GM21717 (cell line): Measurements from ENCODE around the gene CARD8.
"Not testable (repeated sequence)": the region's sequence is repeated elsewhere in the genome, so short reads cannot be mapped to it uniquely, and the experiment has no call there.

Source experiments
- ATAC-seq: cut with Tn5 transposase; IDR thresholded peaks from one replicate; pipeline ENCODE4 v1.9.1; 2021; ENCODE audit warnings: mild to moderate bottlenecking, moderate library complexity; ENCODE audit not compliant: unreplicated experiment

The CARD8 gene

DNA sequence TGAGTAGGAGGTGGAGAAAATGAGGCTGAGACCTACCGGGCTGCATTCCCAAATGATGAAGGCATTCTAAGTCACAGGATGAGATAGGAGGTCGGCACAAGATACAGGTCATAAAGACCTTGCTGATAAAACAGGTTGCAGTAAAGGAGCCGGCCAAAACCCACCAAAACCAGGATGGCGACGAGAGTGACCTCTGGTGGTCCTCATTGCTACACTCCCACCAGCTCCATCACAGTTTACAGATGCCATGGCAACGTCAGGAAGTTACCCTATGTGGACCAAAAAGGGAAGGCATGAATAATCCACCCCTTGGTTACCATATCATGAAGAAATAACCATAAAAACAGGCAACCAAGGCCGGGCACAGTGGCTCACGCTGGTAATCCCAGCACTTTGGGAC is 9.6 kb upstream of the CARD8 start:
- not testable (repeated sequence) for ATAC-seq

DNA sequence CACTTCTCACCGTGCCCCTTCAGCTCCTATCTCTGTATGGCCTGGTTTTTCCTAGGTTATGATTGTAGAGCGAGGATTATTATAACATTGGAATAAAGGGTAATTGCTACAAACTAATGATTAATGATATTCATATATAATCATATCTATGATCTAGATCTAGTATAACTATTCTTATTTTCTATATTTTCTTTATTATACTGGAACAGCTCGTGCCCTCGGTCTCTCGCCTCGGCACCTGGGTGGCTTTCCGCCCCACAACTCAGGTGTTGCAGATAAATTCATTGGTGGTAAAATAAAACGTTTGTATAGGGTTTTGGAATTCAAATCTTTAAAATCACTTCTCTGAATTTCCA is 4.6 kb upstream of the CARD8 start:
- not testable (repeated sequence) for ATAC-seq

DNA sequence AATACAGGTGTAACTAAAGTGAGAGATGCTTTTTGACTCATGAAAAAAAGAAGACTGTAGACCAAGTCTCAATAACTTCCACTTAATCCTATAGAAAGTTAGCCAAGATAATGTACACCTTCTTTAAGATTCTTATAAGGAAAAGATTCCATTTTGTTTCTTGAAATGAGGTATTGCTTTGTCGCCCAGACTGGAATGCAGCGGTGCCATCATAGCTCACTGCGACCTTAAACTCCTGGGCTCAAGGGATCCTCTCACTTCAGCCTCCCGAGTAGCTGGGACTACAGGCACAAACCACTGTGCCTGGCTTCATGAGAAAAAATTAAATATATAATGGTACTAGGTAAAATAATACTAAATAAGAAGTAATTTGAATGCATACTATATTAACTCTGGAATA is 3.3 kb upstream of the CARD8 start:
- ATAC-seq: not testable (repeated sequence)

DNA sequence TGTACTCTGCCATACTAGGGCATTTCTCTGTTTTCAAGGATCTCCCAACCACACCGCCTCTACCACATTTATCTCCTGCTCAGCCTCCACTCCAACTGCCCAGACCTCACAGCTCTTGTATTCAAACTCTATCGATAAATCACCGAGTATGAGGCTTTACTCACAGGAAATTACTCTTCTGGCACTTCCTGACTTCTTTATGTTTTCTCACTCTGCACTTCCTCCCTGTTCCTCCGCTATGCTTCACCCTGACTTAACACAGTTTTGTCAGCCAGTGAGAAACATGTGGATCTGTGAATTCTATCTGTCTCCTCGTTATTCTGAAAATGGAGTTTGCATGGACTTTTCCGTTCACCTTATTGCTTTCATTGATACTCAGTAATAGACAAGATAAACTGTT is 2.6 kb upstream of the CARD8 start:
- ATAC-seq: no peak

DNA sequence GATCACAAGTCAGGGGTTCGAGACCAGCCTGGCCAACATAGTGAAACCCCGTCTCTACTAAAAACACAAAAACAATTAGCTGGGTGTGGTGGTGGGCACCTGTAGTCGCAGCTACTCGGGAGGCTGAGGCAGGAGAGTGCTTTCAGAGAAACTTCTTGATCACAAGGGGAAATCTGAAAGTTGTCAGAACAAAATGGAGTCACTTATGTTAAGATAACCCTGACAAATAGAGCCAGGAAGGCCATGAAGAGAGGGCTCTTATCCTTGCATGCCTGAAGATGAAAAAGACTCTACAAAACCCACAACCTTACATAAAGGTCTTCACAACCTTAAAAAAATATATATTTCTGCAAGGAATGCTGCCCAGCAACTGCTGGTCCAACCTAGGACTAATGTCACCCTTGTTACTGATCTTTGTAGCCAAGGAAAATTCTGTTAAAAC is 1.2 kb downstream of the CARD8 start:
- no peak for ATAC-seq

DNA sequence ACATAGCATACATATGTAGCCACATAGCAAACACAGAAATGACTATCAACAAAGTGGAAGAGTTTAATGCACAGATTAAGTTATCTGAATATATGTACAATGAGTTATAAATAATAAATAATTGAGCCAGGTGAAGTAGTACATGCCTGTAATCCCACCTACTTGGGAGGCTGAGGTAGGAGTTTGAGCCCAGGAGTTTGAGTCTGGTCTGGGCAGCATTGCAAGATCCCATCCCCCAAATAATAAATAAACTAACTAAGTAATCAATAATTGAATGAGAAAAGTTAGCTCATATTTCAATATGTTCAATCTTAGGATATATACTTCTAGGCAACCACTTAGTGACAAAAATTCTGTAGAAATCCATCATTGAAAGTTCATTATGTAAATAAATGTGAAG is 1.7 kb downstream of the CARD8 start:
- ATAC-seq: no peak

DNA sequence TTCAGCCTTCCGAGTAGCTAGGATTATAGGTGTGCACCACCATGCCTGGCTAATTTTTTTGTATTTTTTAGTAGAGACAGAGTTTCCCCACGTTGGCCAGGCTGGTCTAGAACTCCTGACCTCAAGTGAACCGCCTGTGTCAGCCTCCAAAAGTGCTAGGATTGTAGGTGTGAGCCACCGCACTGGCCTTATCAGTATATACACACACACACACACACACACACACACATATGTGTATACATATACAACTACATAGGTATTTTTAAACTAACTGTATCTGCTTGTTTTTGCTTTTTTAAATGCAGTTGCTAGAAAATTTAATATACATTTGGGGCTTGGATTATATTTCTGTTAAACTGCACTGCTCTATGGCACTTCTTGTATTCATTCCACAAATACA is 3.1 kb downstream of the CARD8 start:
- ATAC-seq: no peak

DNA sequence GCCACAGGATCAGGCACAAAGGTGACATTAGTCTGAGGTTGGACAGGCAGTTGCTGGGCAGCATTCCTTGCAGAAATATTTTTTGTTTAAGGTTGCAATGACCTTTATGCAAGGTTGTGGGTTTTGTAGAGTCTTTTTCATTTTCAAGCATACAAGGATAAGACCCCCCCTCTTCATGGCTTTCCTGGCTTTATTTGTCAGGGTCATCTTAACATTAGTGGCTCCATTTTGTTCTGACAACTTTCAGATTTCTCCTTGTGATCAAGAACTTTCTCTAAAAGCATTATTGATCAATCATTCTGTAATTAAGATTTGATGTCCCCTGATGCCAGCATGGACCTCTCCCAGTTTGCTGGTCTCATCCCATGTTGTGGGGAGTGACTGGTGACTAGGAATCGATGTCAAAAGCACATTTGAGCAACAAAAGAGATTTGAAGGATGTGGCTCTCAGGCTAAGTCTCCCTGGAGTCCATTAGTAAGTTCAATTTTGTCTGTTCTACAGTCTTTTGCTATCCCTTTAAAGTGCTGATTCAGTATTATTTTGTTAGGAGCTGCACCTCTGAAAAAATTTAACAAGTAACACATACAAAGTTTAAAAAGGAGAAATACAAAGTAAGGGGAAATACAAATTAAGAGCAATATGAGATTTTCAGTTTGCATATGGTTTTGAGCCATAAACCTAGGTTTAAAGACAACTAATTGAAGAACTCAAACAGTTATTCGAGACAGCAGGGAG is 5.3 kb downstream of the CARD8 start:
- ATAC-seq: no peak

DNA sequence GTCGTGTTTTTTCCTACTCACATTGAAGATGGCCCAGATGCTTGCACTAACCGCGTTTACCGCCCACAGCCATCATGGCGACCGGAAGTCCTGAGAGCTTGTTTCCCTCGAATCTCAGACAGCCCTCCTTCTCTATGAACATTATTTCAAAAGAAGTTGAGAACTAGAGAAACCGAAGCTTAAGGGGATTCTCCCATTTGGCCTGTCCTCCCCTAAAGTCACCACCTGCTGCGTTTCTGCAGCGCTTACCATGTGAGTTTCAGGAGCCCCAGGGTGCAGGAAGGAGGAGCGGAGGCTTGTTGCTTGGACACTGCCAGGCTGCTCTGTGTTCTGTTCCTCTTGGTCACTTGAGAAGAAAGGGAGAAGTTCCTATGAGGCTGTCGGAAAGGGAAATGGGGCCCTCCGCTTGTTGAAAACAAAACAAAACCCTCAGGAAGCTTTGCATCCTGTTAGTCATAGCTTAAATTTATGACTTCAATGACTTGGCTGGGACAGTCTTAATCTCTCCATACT is 6.2 kb downstream of the CARD8 start:
- peak; percentile 75 for ATAC-seq

DNA sequence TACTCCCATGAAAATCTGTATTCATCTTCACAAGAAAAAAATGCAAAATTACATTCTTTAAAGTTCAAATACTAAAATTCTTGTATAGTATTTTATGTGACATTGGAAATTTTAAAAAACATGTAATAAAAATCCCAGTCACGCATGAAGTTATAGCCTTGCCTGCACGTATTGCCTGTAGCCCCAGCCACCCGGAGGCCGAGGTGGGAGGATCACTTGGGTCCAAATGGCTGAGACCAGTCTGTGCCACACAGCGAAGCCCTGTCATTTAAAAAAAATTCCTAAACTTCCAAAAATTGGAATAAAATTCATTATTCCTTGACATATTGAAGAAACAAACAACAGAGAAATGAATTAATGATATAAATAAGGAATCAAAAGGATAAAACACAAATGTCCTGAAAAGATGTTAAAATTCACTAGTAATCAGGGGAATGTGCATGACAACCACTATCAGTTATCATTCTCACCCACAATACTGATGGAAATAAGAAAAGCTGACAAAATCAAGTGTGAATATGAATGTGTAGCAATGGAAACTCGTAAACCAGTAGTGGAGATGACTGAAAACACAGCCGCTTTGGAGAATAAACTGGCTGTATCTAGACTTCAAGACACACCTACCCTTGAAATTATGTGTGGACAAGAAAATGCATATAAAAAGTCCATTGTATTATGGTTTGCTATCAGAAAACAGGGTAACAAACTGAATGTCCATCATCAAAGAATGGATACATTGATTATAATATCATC is 7.5 kb downstream of the CARD8 start:
- ATAC-seq: no peak

DNA sequence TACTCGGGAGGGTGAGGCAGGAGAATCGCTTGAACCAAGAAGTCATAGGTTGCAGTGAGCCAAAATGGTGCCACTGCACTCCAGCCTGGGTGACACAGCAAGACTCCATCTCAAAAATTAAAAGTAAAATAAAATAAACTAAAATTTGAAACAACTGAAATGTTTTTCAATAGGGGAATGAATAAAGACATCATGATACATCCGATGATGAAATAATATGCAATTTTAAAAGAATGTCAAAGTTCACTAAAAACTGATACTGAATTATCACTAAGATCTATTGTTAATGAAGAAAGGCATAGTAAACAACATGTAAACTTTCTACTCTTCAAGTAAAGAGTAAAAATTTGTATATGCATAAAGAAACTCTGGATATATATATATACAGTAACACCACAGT is 8.5 kb downstream of the CARD8 start:
- no peak for ATAC-seq

DNA sequence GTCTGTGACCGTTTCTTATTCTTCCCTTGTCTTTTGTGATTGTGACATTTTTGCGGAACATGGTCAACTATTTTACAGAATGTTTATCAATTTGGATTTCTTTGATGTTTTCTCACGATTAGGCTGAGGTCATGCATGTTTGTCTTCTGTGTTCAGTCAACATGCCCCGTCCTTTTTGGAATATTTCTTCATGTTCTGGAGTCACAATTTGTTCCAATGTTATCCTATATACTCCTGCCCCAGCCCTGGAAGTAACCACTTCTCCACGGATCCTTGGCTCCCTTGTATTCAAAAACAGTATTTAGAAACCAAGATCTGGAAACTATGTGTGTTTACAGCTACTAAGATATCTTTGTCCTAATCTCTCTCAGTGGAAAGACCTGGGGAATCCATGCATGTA is 9.6 kb downstream of the CARD8 start:
- ATAC-seq: no peak

DNA sequence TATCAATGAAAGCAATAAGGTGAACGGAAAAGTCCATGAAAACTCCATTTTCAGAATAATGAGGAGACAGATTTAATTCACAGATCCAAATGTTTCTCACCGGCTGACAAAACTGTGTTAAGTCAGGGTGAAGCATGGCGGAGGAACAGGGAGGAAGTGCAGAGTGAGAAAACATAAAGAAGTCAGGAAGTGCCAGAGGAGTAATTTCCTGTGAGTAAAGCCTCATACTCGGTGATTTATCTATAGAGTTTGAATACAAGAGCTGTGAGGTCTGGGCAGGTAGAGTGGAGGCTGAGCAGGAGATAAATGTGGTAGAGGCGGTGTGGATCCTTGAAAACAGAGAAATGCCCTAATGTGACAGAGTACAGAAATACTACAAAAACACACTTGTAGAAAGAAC is 11.4 kb downstream of the CARD8 start:
- no peak for ATAC-seq

DNA sequence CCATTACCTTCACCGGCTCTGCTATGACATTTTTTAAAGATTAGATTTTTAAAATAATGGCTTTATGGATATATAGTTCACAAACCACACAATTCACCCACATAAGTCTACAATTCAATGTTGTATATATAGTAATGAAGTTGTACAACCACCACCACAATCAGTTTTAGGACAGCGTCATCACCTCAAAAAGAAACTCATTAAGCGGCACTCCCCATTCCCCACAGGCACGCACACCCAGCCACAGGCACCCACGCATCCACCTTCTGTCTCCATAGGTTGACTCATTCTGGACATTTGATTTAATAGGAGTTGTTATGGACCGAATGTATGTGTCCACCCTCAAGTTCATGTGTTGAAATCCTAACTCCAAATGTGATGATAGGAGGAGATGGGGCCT is 13.9 kb downstream of the CARD8 start:
- ATAC-seq: not testable (repeated sequence)

DNA sequence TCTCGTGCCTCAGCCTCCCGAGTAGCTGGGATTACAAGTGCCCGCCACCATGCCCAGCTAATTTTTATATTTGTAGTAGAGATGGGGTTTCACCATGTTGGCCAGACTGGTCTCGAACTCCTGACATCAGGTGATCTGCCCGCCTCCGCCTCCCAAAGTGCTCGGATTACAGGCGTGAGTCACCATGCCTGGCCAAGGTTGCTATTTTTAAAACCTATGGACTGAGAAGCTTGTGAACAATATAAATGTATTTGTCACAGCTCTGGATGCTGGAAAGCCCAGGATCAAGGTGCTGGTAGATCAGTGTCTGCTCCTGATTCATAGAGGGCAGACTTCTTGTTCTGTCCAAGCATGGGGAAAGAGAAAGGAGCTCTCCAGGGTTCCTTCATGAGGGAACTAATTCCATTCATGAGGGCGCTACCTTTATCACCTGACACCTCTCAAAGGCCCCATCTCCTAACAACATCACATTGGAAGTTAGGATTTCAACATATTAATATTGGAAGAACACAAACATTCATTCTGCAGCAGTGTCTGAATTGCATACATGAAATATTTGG is 16.1 kb downstream of the CARD8 start:
- ATAC-seq: no peak

DNA sequence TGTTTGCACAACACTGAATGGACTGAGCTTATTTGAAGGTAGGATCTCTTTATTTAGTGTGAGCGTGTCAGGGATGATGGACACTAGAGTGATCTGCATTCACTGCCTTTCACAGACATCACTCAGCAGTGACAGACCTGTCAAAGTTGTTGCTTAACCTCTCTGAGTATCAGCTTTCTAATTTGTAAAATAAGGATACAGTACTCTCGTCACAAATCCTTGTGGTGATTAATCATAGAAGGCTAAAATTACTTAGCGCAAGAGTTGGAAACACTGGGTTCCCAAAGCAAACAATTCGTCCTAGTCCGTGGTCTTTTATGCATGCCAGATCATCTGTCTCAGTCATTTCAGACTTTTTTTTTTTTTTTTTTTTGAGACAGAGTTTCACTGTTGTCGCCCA is 16.6 kb downstream of the CARD8 start:
- no peak for ATAC-seq

DNA sequence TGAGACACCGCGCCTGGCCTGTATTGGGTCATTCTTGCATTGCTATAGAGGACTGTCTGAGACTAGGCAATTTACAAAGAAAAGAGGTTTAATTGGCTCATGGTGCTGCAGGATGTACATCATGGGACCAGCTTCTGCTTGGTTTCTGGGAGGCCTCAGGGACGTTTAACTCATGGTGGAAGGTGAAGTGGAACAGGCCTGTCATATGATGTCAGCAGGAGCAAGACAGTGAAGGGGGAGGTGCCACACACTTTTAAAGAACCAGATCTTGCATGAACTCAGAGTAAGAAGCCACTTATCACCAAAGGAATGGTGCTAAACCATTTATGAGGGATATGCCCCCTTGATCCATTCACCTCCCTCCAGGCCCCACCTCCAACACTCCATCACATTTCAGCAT is 18.7 kb downstream of the CARD8 start:
- no peak for ATAC-seq

DNA sequence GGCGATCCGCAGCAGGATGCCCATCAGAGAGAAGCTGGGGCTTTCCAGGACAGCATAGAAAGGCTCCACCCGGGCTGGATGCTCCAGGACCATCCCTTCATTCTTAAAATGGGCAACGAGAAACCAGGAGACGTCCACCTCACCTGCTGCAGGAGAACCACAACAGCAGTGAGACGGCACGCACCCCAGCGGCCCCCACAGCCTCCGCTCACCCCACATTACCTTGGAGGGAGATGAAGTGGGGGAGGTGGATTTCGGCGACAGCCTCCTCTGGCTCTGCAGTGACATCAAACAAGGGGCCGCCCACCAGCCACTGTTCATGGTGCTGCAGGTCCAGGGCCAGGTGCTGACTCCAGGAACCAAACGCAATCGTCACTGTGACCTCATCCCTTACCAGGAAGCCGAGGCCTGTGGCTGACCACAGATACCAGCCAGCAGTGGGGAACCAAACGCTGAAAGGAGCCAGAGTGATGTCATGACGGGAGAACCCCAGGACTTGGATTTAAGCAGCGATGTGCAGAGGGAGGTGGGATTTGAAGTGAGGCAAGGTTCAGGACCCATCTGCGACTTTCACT is 25.1 kb downstream of the CARD8 start:
- no peak for ATAC-seq

DNA sequence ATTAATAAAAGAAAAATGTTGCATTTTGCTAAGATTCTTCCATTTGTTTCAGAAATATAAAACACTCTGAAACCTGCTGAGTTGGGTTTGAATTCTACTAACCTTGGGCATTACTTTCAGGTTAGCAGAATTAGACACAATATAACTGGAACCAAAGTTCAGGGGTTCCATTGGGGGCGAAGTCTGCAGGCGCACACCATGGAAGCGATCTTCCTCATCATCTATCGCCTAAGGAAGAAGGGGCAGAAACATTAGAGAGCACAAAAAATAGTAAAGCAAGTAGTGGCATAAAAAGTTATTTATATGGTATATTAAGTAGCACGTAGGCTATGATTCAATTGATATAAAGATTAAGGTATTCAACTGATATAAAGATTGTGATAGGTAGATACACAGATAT is 34.1 kb downstream of the CARD8 start:
- ATAC-seq: no peak

DNA sequence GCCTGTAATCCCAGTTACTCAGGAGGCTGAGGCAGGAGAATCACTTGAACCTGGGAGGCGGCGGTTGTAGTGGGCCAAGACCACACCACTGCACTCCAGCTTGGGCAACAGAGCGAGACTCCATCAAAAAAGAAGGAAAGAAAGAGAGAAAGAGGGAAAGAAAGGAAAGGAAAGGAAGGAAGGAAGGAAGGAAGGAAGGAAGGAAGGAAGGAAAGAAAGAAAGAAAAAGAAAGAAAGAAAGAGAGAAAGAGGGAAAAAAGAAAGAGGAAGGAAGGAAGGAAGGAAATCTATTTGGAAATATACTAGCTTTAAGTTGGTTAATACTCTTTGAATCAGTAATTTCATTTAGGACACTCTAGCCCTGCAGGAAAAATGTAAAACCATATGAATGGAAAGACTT is 34.9 kb downstream of the CARD8 start:
- not testable (repeated sequence) for ATAC-seq

DNA sequence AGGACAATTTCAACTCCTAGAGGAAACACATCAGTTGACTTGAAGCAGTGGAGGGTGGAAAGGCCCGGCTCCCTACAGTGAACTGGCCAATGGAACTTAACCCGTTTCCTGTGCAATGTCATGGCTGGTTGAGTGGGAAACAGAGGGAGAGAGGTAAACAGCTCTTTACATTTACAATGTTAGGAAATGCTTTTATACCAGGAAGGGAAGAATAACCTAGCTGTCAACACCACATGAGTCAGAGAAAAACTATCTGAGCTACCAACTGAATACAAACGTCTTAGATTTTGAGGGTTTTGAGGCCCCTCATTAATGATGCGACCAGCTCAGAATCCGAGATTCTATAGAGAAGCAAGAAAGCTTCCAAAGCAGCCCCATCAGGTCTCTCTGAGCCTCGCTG is 36.7 kb downstream of the CARD8 start:
- ATAC-seq: no peak

DNA sequence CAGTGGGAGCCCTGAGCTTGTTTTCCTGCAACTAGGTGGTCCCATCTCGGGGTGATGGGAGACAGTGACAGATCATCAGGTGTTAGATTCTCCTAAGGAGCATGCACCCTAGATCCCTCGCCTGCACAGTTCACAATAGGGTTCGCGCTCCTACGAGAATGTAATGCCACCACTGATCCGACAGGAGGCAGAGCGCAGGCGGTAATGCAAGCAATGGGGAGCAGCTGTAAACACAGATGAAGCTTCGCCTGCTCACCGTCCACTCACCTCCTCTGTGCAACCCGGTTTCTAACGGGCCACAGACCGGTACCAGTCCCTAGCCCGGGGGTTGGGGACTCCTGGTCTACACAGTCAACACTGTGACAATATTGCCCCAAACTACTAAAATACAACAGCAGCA is 38.8 kb downstream of the CARD8 start:
- no peak for ATAC-seq
